ENCODE data around the gene TMEM42. TPM values are rescaled to one million over a fixed set of nuclear protein-coding genes. Genes with fewer than 3 reads are reported as not detected.

The TMEM42 gene
- total and polyA plus RNA-seq, 9 of the 15 experiments (the other 6 are each of a cell fraction or from before 2014, with no cell fraction given) = 0.53 to 1.6 (median 0.98) TPM

DNA sequence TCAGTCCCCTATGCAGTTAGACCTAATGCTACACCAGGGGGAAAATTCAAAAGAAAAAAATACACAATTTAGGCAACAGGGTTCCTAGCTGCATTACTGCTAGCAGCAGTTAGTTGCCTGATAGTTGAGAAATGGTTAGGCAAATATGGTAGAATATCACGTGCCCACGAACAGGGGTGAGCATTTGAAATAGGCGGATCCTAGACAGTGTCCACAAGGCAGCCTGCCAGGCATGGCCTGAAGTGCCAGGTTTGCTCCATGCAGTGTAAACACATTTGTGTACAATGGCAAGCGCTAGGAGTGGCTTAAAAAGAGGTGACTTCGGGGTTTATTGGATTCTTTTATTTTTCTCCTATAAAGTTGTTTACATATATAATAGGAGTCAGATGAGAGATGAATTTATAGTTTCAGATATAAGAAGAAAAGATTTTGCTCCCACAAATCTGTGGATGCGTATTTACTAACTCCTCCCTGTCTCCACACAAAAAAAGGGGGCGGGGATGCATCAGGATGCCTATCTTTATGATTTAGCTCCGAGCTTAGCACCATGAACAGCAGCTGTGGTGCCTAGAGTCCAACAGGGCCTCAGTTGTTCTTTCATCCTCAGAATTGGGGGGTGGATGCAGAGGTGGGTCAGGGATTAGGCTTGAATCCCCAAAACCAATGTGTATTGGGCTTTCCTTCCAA, 8.8 kb downstream of the TMEM42 start:
- FAIRE-seq = no peak
- intact Hi-C loops (cut with micrococcal nuclease) = no loop called here
- H4K20me1 ChIP-seq (replicated peaks; ENCODE audit: control insufficient read depth, insufficient read depth, low read length) = no peaks in the 10 kb centered on the region
- in situ Hi-C loops (cut with MboI) = no loop called here
- no peak overlapping the region for H3K27ac ChIP-seq (ENCODE audit: extremely low read depth, low read depth, low read length)
- peaks cover 9% of the 10 kb centered on the region; the same call in 2 of the 3 replicates for H3K36me3 ChIP-seq (ENCODE audit: control insufficient read depth, insufficient read depth, low read length)
- H3K4me1 ChIP-seq (replicated peaks in 1 of 2; ENCODE audit: control insufficient read depth in 2 of 2, insufficient read depth in 2 of 2, low read length in 2 of 2) = no peaks in the 10 kb centered on the region
- H3K4me3 ChIP-seq = no peak overlapping the region
- DNase-seq (ENCODE audit: extremely low read depth in 1 of 4, low spot score in 3 of 4) = no peak
- H2AFZ ChIP-seq (ENCODE audit: low read depth, low read length) = no peak overlapping the region
- H3K79me2 ChIP-seq (ENCODE audit: control insufficient read depth, insufficient read depth, low read length) = no peaks in the 10 kb centered on the region
- no peaks in the 10 kb centered on the region for H3K9me3 ChIP-seq (replicated peaks; ENCODE audit: control insufficient read depth, insufficient read depth, low read depth, low read length)
- ChIA-PET CTCF (ENCODE audit: low intra/inter-chr PET ratio) (no interaction called here), POLR2A (interaction anchor here (1.0 kb wide), 1 partner anchor 11 kb away, joined by 3 read pairs; no protein-coding TSS in a partner anchor)
- 71% methylated on average over 8 of the region's 8 CpGs for WGBS (ENCODE audit: insufficient coverage, low coverage, missing lambda C conversion rate)
- H3K9ac ChIP-seq (ENCODE audit: insufficient read depth in 1 of 2, low read depth in 2 of 2, low read length in 2 of 2) = no peak overlapping the region
- no peak for ATAC-seq
- TF ChIP-seq KDM4B (IDR thresholded peaks at IDR 0.05; ENCODE audit: borderline replicate concordance in 2 of 2, low read depth in 1 of 2) (no peak), KAT7 (CRISPR knock-in tag; IDR thresholded peaks at IDR 0.05; ENCODE audit: borderline replicate concordance) (no peak), PHF8 (IDR thresholded peaks at IDR 0.05; ENCODE audit: borderline replicate concordance, low read length) (no peak), KDM5B (IDR thresholded peaks at IDR 0.05; ENCODE audit: insufficient replicate concordance, low read depth, low read length) (no peak), ETV6 (IDR thresholded peaks at IDR 0.05; ENCODE audit: borderline replicate concordance in 1 of 2, low read depth in 2 of 2, low read length in 1 of 2) (no peak), ETV6 (CRISPR knock-in tag; IDR thresholded peaks at IDR 0.05; ENCODE audit: borderline replicate concordance) (no peak)
- TF ChIP-seq, protein P1, sequence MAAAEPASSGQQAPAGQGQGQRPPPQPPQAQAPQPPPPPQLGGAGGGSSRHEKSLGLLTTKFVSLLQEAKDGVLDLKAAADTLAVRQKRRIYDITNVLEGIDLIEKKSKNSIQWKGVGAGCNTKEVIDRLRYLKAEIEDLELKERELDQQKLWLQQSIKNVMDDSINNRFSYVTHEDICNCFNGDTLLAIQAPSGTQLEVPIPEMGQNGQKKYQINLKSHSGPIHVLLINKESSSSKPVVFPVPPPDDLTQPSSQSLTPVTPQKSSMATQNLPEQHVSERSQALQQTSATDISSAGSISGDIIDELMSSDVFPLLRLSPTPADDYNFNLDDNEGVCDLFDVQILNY (CRISPR knock-in tag; IDR thresholded peaks at IDR 0.05) = no peak
- no peaks in the 10 kb centered on the region for H3K9me1 ChIP-seq (ENCODE audit: control insufficient read depth, insufficient read depth, low read length)
- H3K4me2 ChIP-seq (ENCODE audit: insufficient read depth, low read length) = no peak overlapping the region
- BruUV-seq (replicated peaks) = no TSS peak
- no peaks in the 10 kb centered on the region for H3K27me3 ChIP-seq (ENCODE audit: control insufficient read depth in 2 of 2, insufficient read depth in 2 of 2, low read length in 2 of 2)
